ES-I3 (cell line): ENCODE measurements around the gene KBTBD3.
A peak's percentile ranks its signal among the peaks of the same experiment; 100 is the strongest.
"Not testable (repeated sequence)": the region's sequence is repeated elsewhere in the genome, so short reads cannot be mapped to it uniquely, and the experiment has no call there.

Experiments
- H3K36me3 ChIP-seq: 2 replicates; pipeline ENCODE4 v1.6.1; 2013; ENCODE audit warnings: mild to moderate bottlenecking, low read length, control low read depth, moderate library complexity; ENCODE audit not compliant: insufficient read depth
- H3K4me1 ChIP-seq: 2 replicates; pipeline ENCODE4 v1.6.1; 2013; ENCODE audit warnings: mild to moderate bottlenecking, control low read depth, low read length; ENCODE audit not compliant: insufficient read depth
- H3K9ac ChIP-seq: 2 replicates; pipeline ENCODE4 v1.6.1; 2013; ENCODE audit warnings: low read depth, mild to moderate bottlenecking, low read length, moderate library complexity
- H3K9me3 ChIP-seq: 2 replicates; pipeline ENCODE4 v1.6.1; 2013; ENCODE audit warnings: mild to moderate bottlenecking, low read length, moderate library complexity; ENCODE audit not compliant: control insufficient read depth, insufficient read depth

KBTBD3 gene

GRCh38 chr11:106032861-106033260 is 44.3 kb downstream of the KBTBD3 start:
- H3K9ac ChIP-seq, result no peak overlapping the region
- H3K36me3 ChIP-seq, result no peaks in the 10 kb centered on the region

DNA sequence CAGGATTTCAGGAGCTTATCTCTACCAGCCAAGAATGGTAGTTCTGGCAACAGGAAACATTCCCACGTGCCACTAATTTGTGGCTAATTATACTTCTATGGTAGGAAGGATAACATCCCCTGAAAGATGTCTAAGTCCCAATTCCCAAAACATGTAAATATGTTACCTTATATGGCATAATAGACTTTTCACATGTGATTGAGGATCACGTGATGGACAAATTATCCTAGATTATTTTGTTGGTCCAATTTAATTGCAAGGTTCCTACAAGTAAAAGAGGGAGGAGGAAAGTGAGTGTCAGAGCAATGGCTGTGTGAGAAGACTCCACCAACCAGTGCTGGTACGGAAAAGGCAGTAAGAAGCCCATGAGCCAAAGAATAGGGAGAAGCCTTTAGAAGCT is 45.2 kb downstream of the KBTBD3 start:
- Histone ChIP-seq H3K4me1 (no peaks in the 10 kb centered on the region), H3K9ac (no peak overlapping the region), H3K9me3 (no peaks in the 10 kb centered on the region), H3K36me3 (no peaks in the 10 kb centered on the region)

More at GRCh38 chr11:106032861-106033260, 44.3 kb downstream of the KBTBD3 start:
- Histone ChIP-seq H3K4me1 (no peaks in the 10 kb centered on the region), H3K9me3 (no peaks in the 10 kb centered on the region)

GRCh38 chr11:106031202-106031810 is 45.8 kb downstream of the KBTBD3 start:
- Histone ChIP-seq H3K9me3 (no peaks in the 10 kb centered on the region), H3K9ac (no peak overlapping the region), H3K36me3 (no peaks in the 10 kb centered on the region), H3K4me1 (no peaks in the 10 kb centered on the region)

DNA sequence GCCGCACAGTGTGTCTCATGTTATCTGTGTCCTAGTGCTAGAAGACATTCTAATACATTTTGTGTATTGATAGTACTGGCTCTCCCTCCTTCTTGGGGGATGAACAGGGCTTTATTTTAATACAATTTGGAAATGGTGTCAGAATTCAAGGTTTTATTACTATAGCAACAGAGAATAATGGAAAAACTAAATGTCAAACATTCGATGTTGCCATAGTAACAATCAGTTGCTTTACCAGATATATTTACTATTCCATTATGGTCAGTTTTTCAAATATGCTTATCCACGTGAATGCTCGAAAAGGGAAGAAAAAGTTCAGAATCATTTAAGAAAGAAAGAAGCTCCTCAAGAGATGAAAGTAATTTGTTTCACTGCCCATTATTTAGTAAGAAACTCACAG is 46.5 kb downstream of the KBTBD3 start:
- H3K9ac ChIP-seq, result no peak overlapping the region
- no peaks in the 10 kb centered on the region for H3K4me1 ChIP-seq
- H3K9me3 ChIP-seq, result no peaks in the 10 kb centered on the region; the same call in 1 of the 2 replicates
- H3K36me3 ChIP-seq, result no peaks in the 10 kb centered on the region

GRCh38 chr11:106022795-106023275 is 54.3 kb downstream of the KBTBD3 start:
- H3K36me3 ChIP-seq, result no peaks in the 10 kb centered on the region
- H3K4me1 ChIP-seq, result no peaks in the 10 kb centered on the region
- no peaks in the 10 kb centered on the region; the same call in 1 of the 2 replicates for H3K9me3 ChIP-seq
- peak overlapping the region; percentile 48; the same call in 1 of the 2 replicates for H3K9ac ChIP-seq

DNA sequence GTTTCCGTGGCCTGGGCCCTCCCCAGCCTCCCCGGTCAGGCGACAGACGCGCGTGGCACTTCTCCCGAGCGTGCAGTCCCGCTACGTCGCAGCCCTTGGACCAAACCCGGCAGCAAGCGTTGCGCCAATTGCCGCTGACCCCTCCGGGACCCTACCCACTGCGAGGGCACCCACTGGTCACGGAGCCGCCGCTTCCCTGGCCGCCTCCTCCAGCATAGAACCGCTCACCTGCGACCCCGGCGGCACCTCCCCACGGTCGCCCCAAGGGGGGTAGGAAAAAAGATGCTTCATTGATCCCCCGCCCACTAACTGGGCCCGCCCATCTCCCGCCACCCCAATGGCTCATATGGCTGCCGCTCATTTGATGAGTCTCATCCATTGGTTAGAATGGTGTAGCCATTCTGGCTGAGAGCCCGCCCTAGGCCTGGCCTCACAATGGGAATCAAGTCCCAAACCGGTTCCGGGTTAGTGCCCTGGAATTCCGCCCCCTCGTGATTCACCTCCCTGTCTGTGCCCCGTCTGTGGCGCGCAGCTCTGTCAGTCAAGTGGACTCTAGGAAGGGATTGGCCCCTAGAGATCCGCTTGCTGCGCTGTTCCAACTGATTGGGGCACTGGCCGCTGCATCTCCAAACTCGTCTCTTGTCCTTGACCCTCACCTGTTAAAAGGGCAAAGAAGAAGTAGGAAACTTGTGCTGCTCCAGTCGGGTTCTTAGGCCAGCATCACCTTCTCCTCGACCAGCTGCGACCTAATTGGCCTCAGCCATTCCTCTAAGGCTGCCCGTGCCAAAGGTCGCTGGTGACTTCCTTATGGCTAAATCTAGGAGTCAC is 55.0 kb downstream of the KBTBD3 start, which contains the start of gene MSANTD4:
MSANTD4 (minus strand) TSS at position 274 of the 828 bp plus-strand sequence. CDS start 11,323 bp downstream, outside the sequence.
- peak within 1 kb of the TSS; percentile 97 for H3K9ac ChIP-seq
- H3K36me3 ChIP-seq, result no peaks in the 10 kb centered on the region
- H3K9me3 ChIP-seq, result no peaks in the 10 kb centered on the region; the same call in 1 of the 2 replicates

GRCh38 chr11:106021181-106021966 is 55.8 kb downstream of the KBTBD3 start:
- H3K4me1 ChIP-seq, result no peaks in the 10 kb centered on the region
- H3K9me3 ChIP-seq, result no peaks in the 10 kb centered on the region; the same call in 1 of the 2 replicates
- no peaks in the 10 kb centered on the region for H3K36me3 ChIP-seq
- peak overlapping the region; percentile 97 for H3K9ac ChIP-seq

More for the DNA sequence above, 55.0 kb downstream of the KBTBD3 start, which contains the start of gene MSANTD4:
- no peaks in the 10 kb centered on the region for H3K4me1 ChIP-seq

GRCh38 chr11:106017093-106017492 is 60.1 kb downstream of the KBTBD3 start:
- H3K36me3 ChIP-seq, result no peaks in the 10 kb centered on the region

DNA sequence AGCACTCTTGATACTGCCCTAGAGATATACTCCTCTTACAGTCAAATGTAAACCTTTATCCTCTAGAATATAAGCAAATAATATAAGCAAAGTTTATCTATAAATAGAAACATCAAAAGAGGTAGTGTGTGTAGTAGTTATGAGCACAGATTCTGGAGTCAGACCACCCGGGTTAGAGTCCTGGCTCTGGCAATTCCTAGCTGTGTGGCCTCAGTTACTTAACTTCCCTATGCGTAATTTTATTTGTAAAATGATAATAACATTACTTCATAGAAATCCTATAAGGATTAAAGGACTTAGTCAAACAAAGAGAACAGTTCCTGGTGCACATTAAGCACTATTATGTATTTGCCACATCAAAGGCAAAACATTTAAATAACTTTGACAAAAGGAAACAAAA is 62.1 kb downstream of the KBTBD3 start:
- H3K4me1 ChIP-seq, result no peaks in the 10 kb centered on the region
- H3K36me3 ChIP-seq, result peaks cover 6% of the 10 kb centered on the region; the same call in 1 of the 2 replicates
- H3K9me3 ChIP-seq, result no peaks in the 10 kb centered on the region
- no peak overlapping the region for H3K9ac ChIP-seq

More at GRCh38 chr11:106017093-106017492, 60.1 kb downstream of the KBTBD3 start:
- no peaks in the 10 kb centered on the region for H3K4me1 ChIP-seq
- H3K9ac ChIP-seq, result no peak overlapping the region
- no peaks in the 10 kb centered on the region for H3K9me3 ChIP-seq

DNA sequence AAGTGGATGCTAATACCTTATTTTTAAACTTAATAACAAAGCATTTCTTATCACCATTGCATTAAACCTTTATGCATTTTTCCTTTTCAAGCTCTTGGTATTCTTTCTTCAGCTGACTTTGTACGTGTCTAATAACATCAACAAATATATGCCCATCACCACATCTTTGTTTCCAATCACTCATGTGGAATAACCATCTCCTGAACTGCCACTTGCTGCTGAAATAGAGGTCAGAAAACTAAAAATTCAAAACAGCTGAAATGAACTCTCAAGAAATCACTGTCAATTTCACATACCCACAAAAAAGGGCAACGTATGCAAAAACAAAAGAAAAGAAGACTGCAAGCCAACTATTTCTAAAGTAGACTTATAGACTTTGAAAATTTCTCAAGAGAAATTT is 62.5 kb downstream of the KBTBD3 start:
- no peaks in the 10 kb centered on the region for H3K9me3 ChIP-seq
- no peaks in the 10 kb centered on the region for H3K4me1 ChIP-seq
- H3K36me3 ChIP-seq, result peaks cover 10% of the 10 kb centered on the region; the same call in 1 of the 2 replicates
- H3K9ac ChIP-seq, result no peak overlapping the region

DNA sequence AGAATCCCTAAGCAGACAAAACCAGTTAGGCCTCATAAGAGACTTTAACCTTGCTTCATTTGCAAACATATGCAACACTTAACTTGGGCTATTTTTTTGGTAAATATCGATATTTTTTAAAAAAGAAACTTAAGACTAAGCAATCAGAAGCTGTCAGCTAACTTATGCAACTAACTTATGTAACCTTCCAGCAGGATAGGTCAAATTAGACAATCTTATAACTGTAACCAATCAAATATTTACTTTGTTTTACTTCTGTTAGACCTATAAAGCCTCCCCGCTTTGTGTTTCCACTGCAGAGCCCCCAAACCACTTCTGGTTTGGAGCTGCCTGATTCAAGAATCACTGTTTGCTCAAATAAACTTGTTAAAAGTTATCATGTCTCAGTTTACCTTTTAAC is 63.1 kb downstream of the KBTBD3 start:
- H3K36me3 ChIP-seq, result peaks cover 14% of the 10 kb centered on the region
- no peaks in the 10 kb centered on the region for H3K4me1 ChIP-seq
- no peak overlapping the region for H3K9ac ChIP-seq
- H3K9me3 ChIP-seq, result no peaks in the 10 kb centered on the region

GRCh38 chr11:106012744-106013143 is 64.4 kb downstream of the KBTBD3 start:
- Histone ChIP-seq H3K4me1 (no peaks in the 10 kb centered on the region), H3K9ac (no peak overlapping the region), H3K36me3 (peaks cover 17% of the 10 kb centered on the region), H3K9me3 (no peaks in the 10 kb centered on the region)

DNA sequence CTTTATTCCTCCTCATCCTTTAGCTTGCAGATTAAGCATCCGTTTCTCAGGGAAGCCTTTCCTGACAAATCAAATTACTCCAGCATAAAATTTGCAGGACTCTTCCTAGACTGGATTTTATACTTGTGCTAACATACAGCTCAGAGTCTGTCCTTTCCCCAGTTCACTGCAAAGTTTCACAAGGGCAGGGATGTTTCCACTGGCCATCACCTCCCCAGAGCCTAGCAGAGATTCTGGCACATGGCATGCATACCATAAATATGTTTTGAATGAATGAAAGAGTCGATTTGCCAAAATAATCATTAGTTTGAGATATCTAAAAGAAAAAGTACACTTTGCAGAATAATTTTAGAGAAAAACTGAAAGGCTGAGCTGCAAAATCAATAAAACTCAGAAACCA is 65.7 kb downstream of the KBTBD3 start:
- H3K9ac ChIP-seq, result no peak overlapping the region
- no peaks in the 10 kb centered on the region for H3K9me3 ChIP-seq
- H3K36me3 ChIP-seq, result peaks cover 23% of the 10 kb centered on the region
- no peaks in the 10 kb centered on the region for H3K4me1 ChIP-seq

DNA sequence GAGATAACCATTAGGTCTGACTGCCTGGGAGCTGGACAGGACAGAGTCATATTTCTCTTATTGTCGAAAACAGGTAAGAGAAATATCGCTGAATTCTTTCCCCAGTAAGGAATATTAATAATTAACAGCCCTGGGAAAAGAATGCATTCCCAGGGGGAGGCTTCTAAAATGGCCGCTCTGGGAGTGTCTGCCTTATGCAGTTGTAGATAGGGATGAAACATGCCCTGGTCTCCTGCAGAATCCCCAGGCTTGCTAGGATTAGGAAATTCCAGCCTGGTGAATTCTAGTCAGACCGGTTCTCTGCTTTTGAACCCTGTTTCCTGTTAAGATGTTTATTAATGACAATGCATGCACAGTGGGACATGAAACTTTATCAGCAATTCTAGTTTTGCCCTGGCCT is 74.1 kb downstream of the KBTBD3 start:
- not testable (repeated sequence) for H3K9me3 ChIP-seq, H3K4me1 ChIP-seq, H3K9ac ChIP-seq
- H3K36me3 ChIP-seq, result peaks cover 17% of the 10 kb centered on the region
